Ovary (tissue), 9 donors: Measurements from ENCODE around the gene ADAMTS5. TPM values are rescaled to one million over a fixed set of nuclear protein-coding genes. Genes with fewer than 3 reads are reported as not detected.

ENCODE experiments used
- DNase-seq, 5 donors: peaks; one replicate each; pipeline ENCODE4 v3.0.0-alpha.2; 2019 to 2020
- H3K27ac ChIP-seq, 2 donors: fragments of 200-600 bp; one replicate each; pipeline versions ENCODE4 v1.5.1 to v1.8.0; 2019 to 2022
- H3K27me3 ChIP-seq: fragments of 200-600 bp; one replicate; pipeline ENCODE4 v1.8.0; 2022
- H3K36me3 ChIP-seq: fragments of 200-600 bp; sonication (generic); one replicate; pipeline ENCODE4 v1.5.1; 2019
- H3K4me1 ChIP-seq: one replicate; pipeline ENCODE4 v1.8.1; 2013; ENCODE audit warnings: mild to moderate bottlenecking, moderate library complexity; ENCODE audit not compliant: insufficient read depth
- H3K4me3 ChIP-seq: fragments of 200-600 bp; sonication (generic); one replicate; pipeline ENCODE4 v1.5.1; 2017
- H3K9me3 ChIP-seq, 2 donors: fragments of 200-600 bp in 1 of 2; sonication (generic) in 1 of 2; one replicate each; pipeline versions ENCODE4 v1.5.1 to v1.8.1; 2013 to 2019; ENCODE audit warnings: mild to moderate bottlenecking in 1 of 2, moderate library complexity in 1 of 2
- CTCF ChIP-seq, 3 donors: fragments of 450-650 bp in 2 of 3; fragments of 200-600 bp in 1 of 3; IDR thresholded peaks; one replicate each; pipeline versions ENCODE4 v1.5.1 to v1.8.0; 2016 to 2022; ENCODE audit warnings: antibody characterized with exemption in 3 of 3, mild to moderate bottlenecking in 1 of 3
- EP300 ChIP-seq: sonication (generic); formaldehyde crosslinking; IDR thresholded peaks from one replicate; pipeline ENCODE4 v1.6.1; 2017; ENCODE audit warnings: antibody characterized with exemption
- POLR2A ChIP-seq: fragments of 450-650 bp; IDR thresholded peaks from one replicate; pipeline ENCODE4 v1.6.1; 2017; ENCODE audit warnings: antibody characterized with exemption, mild to moderate bottlenecking, moderate library complexity
- WGBS, 3 donors: extraction: QIAGEN DNeasy Blood & Tissue Kit in 1 of 3; methylation state at CpG; one replicate each; pipeline versions ENCODE4 v1.1.5 to v1.1.7; 2013 to 2017; 5-methylcytosine and 5-hydroxymethylcytosine counted together
- intact Hi-C, 4 donors: fragments of 100-400 bp; cut with DNase I; formaldehyde crosslinking; loops; one replicate each; pipeline versions ENCODE4 v1.11.0 to v1.15.1; 2022 to 2023
- polyA plus RNA-seq, 2 donors: library from polyadenylated mRNA; stranded (reverse); fragments of 200-250 nt in 1 of 2; fragments of 350-450 nt in 1 of 2; fragmentation: Illumina TruSeq in 1 of 2; extraction: RNeasy Lipid Tissue Mini Kit (QIAGEN cat#74804) in 1 of 2; gene quantifications; one replicate each; pipeline ENCODE4 v1.2.3, GENCODE V29; 2013 to 2014
- total RNA-seq, 7 donors: library from RNA; depleted of rRNA in 2 of 7; stranded (reverse); fragments of >200 nt in 2 of 7; fragmentation: NEBNext Ultra II Directional in 3 of 7; extraction: Animal tissue kit (Norgen Biotek cat#: 25700) in 3 of 7; gene quantifications; one replicate each; pipeline versions ENCODE4 v1.1.0 to v1.2.4, GENCODE V29; 2016 to 2023
- donor health status: DM: no; HTN: no; CAD: no; lungs with moderate emphysema.
- donor health status: DM: no; HTN: no; CAD: no.
- donor health status: Bipolar disorder and iron deficiency.
- donor health status: DM: yes; HTN: yes; CAD: no.
- donor health status: DM: no; HTN: no; CAD: no.
- donor health status: DM: yes; HTN: yes; CAD: no.

The ADAMTS5 gene
- total and polyA plus RNA-seq, 9 donors = 9.2 to 37.3 (median 21.0) TPM

GRCh38 chr21:26966649-26967061, 233 bp downstream of the ADAMTS5 start:
- peaks cover 5% of the 10 kb centered on the region for H3K4me1 ChIP-seq

GRCh38 chr21:26965907-26966581, 844 bp downstream of the ADAMTS5 start:
- intact Hi-C loops = loop anchor here in 2 of 4 donors (10.0 kb wide), 3 partner anchors 191 to 599 kb away; no protein-coding TSS in a partner anchor
- TF ChIP-seq EP300 (no peak), CTCF (IDR thresholded peaks at IDR 0.05) (peak in 1 of 3 donors; percentile 15)
- Histone ChIP-seq H3K9me3 (no peaks in the 10 kb centered on the region), H3K27me3 (no peaks in the 10 kb centered on the region), H3K4me3 (peak overlapping the region; percentile 67), H3K27ac (peak overlapping the region; percentile 70 to 94), H3K36me3 (no peaks in the 10 kb centered on the region), H3K4me1 (peaks cover 5% of the 10 kb centered on the region)
- WGBS, 3 donors = 0 to 2% (median 1%) methylated on average over 15 to 66 of the region's 66 CpGs
- peak; percentile 63 to 75 (median 72) for DNase-seq

More at GRCh38 chr21:26966649-26967061, 233 bp downstream of the ADAMTS5 start:
- intact Hi-C loops = loop anchor here in 2 of 4 donors (10.0 kb wide), 3 partner anchors 192 to 598 kb away; no protein-coding TSS in a partner anchor
- DNase-seq = no peak
- H3K36me3 ChIP-seq = no peaks in the 10 kb centered on the region
- H3K27me3 ChIP-seq = no peaks in the 10 kb centered on the region
- TF ChIP-seq CTCF (IDR thresholded peaks at IDR 0.05) = no peak
- TF ChIP-seq POLR2A = no peak
- no peak for TF ChIP-seq EP300
- 0 to 1% (median 0%) methylated on average over 24 of the region's 24 CpGs for WGBS, 3 donors
- H3K27ac ChIP-seq = peak overlapping the region; percentile 70 to 94
- no peaks in the 10 kb centered on the region for H3K9me3 ChIP-seq
- peak overlapping the region; percentile 67 for H3K4me3 ChIP-seq

- Histone ChIP-seq H3K4me3 (peak overlapping the region; percentile 67), H3K4me1 (peaks cover 8% of the 10 kb centered on the region), H3K36me3 (no peaks in the 10 kb centered on the region), H3K9me3 (no peaks in the 10 kb centered on the region), H3K27ac (peak overlapping the region; percentile 70 to 94), H3K27me3 (no peaks in the 10 kb centered on the region)
- TF ChIP-seq POLR2A = peak; percentile 31
- TF ChIP-seq CTCF (IDR thresholded peaks at IDR 0.05) = peak; percentile 58 to 70 (median 63)
- no peak for TF ChIP-seq EP300
- peak; percentile 71 to 85 (median 80) for DNase-seq
- intact Hi-C loops = loop anchor here in 2 of 4 donors (10.0 kb wide), 3 partner anchors 190 to 600 kb away; no protein-coding TSS in a partner anchor
- WGBS, 3 donors = 4 to 13% (median 6%) methylated on average over 23 to 58 of the region's 58 CpGs
These were observed 1.6 kb downstream of the ADAMTS5 start for GRCh38 chr21:26965040-26965906.

- WGBS, 3 donors = 19 to 24% (median 22%) methylated on average over 14 of the region's 14 CpGs
- DNase-seq = peak; percentile 72 to 85 (median 83)
- intact Hi-C loops = loop anchor here in 2 of 4 donors (10.0 kb wide), 3 partner anchors 189 to 601 kb away; no protein-coding TSS in a partner anchor
- H3K4me1 ChIP-seq = peaks cover 14% of the 10 kb centered on the region
- no peaks in the 10 kb centered on the region for H3K36me3 ChIP-seq
- H3K27me3 ChIP-seq = no peaks in the 10 kb centered on the region
- no peaks in the 10 kb centered on the region for H3K9me3 ChIP-seq
- peak overlapping the region; percentile 67 for H3K4me3 ChIP-seq
- H3K27ac ChIP-seq = peak overlapping the region; percentile 24 to 94
- TF ChIP-seq CTCF (IDR thresholded peaks at IDR 0.05) (no peak), POLR2A (peak; percentile 65), EP300 (no peak)
These were observed 2.6 kb downstream of the ADAMTS5 start for GRCh38 chr21:26964170-26964778.
